KMS-11 (cell line): ENCODE data around the gene DNM1.

Experiments
- H2AFZ ChIP-seq: fragments of 200-600 bp; sonication (generic); 2 replicates; pipeline ENCODE4 v1.6.1; 2016; ENCODE audit warnings: antibody characterized with exemption, mixed run types, low read depth
- H3K27ac ChIP-seq: fragments of 200-600 bp; sonication (generic); 2 replicates; pipeline ENCODE4 v1.6.1; 2016; ENCODE audit warnings: mild to moderate bottlenecking, mixed run types
- H3K27me3 ChIP-seq: fragments of 200-600 bp; sonication (generic); 2 replicates; pipeline ENCODE4 v1.6.1; 2017; ENCODE audit warnings: mild to moderate bottlenecking, low read depth, mixed run types, moderate library complexity; ENCODE audit not compliant: insufficient read depth
- H3K36me3 ChIP-seq: fragments of 200-600 bp; sonication (generic); 2 replicates; pipeline ENCODE4 v1.6.1; 2017; ENCODE audit warnings: mild to moderate bottlenecking, mixed run types; ENCODE audit not compliant: insufficient read depth
- H3K4me1 ChIP-seq: fragments of 200-600 bp; sonication (generic); 2 replicates; pipeline ENCODE4 v1.6.1; 2016; ENCODE audit warnings: mild to moderate bottlenecking, low read depth, mixed run types; ENCODE audit not compliant: poor library complexity, severe bottlenecking
- H3K4me2 ChIP-seq: fragments of 200-600 bp; sonication (generic); 2 replicates; pipeline ENCODE4 v1.7.0; 2016; ENCODE audit warnings: mild to moderate bottlenecking, mixed run types
- H3K4me3 ChIP-seq: fragments of 200-600 bp; sonication (generic); IDR thresholded peaks from 2 replicates; pipeline ENCODE4 v1.6.1; 2017; ENCODE audit warnings: low read depth, low read length, mixed read lengths; ENCODE audit not compliant: insufficient read depth
- H3K79me2 ChIP-seq: fragments of 200-600 bp; sonication (generic); 2 replicates; pipeline ENCODE4 v1.6.1; 2016; ENCODE audit warnings: low read depth, mixed run types; ENCODE audit not compliant: insufficient read depth
- H3K9ac ChIP-seq: fragments of 200-600 bp; sonication (generic); 2 replicates; pipeline ENCODE4 v1.6.1; 2016; ENCODE audit warnings: mild to moderate bottlenecking, mixed run types
- H4K20me1 ChIP-seq: fragments of 200-600 bp; sonication (generic); 2 replicates; pipeline ENCODE4 v1.6.1; 2016; ENCODE audit warnings: mild to moderate bottlenecking, mixed run types; ENCODE audit not compliant: insufficient read depth
- CTCF ChIP-seq: fragments of 200-600 bp; sonication (generic); conservative IDR thresholded peaks from 2 replicates; pipeline ENCODE4 v1.6.1; 2017; ENCODE audit warnings: low read depth, mild to moderate bottlenecking, antibody characterized with exemption, low read length, moderate library complexity, mixed read lengths

Gene DNM1

GRCh38 chr9:128208946-128209669 lies 5.9 kb downstream of the DNM1 start:
- no peak for TF ChIP-seq CTCF
- Histone ChIP-seq H3K9ac (no peak overlapping the region), H3K4me1 (no peaks in the 10 kb centered on the region), H3K4me2 (no peak overlapping the region), H3K4me3 (no peak overlapping the region), H2AFZ (no peak overlapping the region), H4K20me1 (no peaks in the 10 kb centered on the region), H3K79me2 (no peaks in the 10 kb centered on the region), H3K27ac (no peak overlapping the region), H3K27me3 (peaks cover 58% of the 10 kb centered on the region), H3K36me3 (no peaks in the 10 kb centered on the region)

GRCh38 chr9:128211186-128211980 lies 8.2 kb downstream of the DNM1 start:
- Histone ChIP-seq H3K9ac (no peak overlapping the region), H3K27ac (no peak overlapping the region), H3K4me1 (no peaks in the 10 kb centered on the region), H3K4me3 (no peak overlapping the region), H3K79me2 (no peaks in the 10 kb centered on the region), H3K27me3 (peaks cover 37% of the 10 kb centered on the region; the same call in 1 of the 2 replicates), H3K36me3 (no peaks in the 10 kb centered on the region), H4K20me1 (no peaks in the 10 kb centered on the region), H3K4me2 (no peak overlapping the region), H2AFZ (no peak overlapping the region)
- TF ChIP-seq CTCF, result no peak

DNA sequence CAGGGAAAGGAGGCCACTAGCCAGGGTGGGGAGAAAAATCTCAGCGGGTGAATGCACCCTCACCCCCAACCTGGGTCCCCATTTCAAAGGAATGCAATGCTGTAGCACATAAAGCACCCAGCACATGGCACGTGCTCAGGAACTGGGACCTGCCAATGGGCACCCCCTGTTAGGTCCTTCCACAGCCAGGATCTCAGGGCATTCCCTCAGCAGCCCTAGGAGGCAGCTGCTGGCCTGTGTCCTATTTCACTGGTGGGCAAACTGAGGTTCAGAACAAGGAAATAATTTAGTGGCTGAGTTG lies 8.8 kb downstream of the DNM1 start:
- Histone ChIP-seq H4K20me1 (no peaks in the 10 kb centered on the region), H3K36me3 (no peaks in the 10 kb centered on the region), H3K27ac (no peak overlapping the region), H3K4me3 (no peak overlapping the region), H3K9ac (no peak overlapping the region), H3K4me1 (no peaks in the 10 kb centered on the region), H3K79me2 (no peaks in the 10 kb centered on the region), H3K27me3 (peaks cover 32% of the 10 kb centered on the region; the same call in 1 of the 2 replicates), H3K4me2 (no peak overlapping the region), H2AFZ (no peak overlapping the region)
- no peak for TF ChIP-seq CTCF

DNA sequence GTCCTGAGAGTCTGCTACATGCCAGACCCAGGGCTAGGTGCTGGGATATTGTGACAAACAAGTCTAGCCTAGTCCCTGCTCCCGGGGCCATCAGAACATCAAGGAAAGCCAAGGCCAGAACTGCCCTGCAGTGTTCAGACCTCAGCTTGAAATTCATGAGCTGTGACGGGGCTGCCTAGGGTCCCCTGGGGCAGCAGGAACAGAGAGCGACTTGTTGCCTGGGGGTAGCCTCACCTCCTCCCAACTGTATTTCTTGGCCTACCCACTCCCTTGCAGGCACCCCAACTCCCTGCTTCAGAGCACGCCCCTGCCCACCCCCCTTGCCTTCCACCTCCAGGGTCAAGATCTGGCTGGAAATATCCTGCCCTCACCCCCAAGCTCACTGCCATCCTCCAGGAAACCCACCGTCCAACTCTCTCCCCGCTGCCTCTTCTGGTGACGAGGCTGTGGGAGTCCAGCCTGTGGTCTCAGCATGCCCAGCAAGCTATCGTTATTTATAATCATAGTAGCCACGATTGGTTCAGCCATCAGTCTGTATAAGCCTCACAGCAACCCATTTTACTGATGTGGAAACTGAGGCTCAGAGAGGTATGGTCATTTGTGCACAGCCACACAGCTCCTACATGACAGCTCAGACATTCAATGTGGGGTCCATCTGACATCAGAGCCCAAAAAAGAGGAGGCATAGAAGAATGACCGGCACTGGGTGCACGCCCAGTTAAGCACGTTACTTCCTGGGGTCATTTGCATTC lies 10.7 kb downstream of the DNM1 start:
- H4K20me1 ChIP-seq, result no peaks in the 10 kb centered on the region
- TF ChIP-seq CTCF, result no peak
- H3K27me3 ChIP-seq, result peaks cover 24% of the 10 kb centered on the region; the same call in 1 of the 2 replicates
- no peak overlapping the region for H3K4me2 ChIP-seq
- no peak overlapping the region for H3K27ac ChIP-seq
- H3K79me2 ChIP-seq, result no peaks in the 10 kb centered on the region
- no peaks in the 10 kb centered on the region for H3K36me3 ChIP-seq
- no peak overlapping the region for H2AFZ ChIP-seq
- no peak overlapping the region for H3K4me3 ChIP-seq
- peaks cover 6% of the 10 kb centered on the region for H3K4me1 ChIP-seq
- H3K9ac ChIP-seq, result no peak overlapping the region
